ENCODE results near the gene HEG1.

DNA sequence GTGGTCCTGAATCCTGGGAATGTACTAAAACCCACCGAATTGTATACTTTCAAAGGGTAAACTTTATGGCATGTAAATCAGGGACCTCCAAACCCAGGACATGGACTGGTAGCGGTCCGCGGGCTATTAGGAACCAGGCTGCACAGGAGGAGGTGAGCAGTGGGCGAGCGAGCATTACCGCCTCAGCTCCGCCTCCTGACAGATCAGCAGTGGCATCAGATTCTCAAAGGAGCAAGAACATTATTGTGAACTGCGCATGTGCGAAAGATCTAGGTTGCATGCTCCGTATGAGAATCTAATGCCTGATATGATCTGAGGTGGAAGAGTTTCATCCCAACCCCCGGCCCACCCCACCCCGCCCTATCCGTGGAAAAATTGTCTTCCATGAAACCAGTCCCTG is 22.2 kb downstream of the HEG1 start:
- TF ChIP-seq EP300 (IDR thresholded peaks at IDR 0.05) = no peak
- TF ChIP-seq, protein P1, sequence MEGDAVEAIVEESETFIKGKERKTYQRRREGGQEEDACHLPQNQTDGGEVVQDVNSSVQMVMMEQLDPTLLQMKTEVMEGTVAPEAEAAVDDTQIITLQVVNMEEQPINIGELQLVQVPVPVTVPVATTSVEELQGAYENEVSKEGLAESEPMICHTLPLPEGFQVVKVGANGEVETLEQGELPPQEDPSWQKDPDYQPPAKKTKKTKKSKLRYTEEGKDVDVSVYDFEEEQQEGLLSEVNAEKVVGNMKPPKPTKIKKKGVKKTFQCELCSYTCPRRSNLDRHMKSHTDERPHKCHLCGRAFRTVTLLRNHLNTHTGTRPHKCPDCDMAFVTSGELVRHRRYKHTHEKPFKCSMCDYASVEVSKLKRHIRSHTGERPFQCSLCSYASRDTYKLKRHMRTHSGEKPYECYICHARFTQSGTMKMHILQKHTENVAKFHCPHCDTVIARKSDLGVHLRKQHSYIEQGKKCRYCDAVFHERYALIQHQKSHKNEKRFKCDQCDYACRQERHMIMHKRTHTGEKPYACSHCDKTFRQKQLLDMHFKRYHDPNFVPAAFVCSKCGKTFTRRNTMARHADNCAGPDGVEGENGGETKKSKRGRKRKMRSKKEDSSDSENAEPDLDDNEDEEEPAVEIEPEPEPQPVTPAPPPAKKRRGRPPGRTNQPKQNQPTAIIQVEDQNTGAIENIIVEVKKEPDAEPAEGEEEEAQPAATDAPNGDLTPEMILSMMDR (IDR thresholded peaks at IDR 0.05) = no peak
